GM18520 (cell line): ENCODE results near the gene TCFL5.

Source experiments
- ATAC-seq: cut with Tn5 transposase; IDR thresholded peaks from one replicate; pipeline ENCODE4 v1.9.1; 2021; ENCODE audit not compliant: unreplicated experiment

Gene TCFL5

GRCh38 chr20:62861726-62862336 lies at the start of gene TCFL5:
TSS of gene TCFL5 (minus strand) at chr20:62861822. CDS start at chr20:62861670, 152 bp downstream.
- no peak for ATAC-seq

GRCh38 chr20:62910777-62911497 lies 49.3 kb upstream of the TCFL5 start:
- ATAC-seq = no peak

DNA sequence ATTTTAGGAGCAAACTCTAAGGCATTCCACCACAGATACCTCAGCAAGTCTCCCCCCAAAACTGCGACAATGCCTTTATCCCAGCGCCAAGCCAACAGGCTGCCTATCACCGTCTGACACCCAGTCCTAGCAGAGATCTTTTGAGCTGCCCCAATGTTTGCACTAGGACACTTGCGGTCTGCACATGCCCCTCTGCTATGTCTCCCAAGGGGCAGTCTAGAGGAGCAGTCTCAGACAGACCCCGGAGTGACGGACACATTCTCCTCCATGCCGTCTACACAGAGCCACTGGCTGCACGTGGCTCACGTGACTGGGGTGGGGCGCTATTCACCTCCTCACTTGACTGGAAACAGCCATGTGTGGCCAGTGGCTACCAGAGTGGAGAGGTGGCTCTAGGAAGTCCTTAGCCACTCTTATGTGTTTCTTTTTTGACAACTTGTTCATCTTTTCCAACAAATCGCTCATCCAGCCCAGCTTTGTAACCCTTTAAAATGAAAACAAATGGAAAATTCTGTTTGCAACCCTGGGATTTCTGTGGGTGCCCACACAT lies 48.7 kb upstream of the TCFL5 start:
- no peak for ATAC-seq

DNA sequence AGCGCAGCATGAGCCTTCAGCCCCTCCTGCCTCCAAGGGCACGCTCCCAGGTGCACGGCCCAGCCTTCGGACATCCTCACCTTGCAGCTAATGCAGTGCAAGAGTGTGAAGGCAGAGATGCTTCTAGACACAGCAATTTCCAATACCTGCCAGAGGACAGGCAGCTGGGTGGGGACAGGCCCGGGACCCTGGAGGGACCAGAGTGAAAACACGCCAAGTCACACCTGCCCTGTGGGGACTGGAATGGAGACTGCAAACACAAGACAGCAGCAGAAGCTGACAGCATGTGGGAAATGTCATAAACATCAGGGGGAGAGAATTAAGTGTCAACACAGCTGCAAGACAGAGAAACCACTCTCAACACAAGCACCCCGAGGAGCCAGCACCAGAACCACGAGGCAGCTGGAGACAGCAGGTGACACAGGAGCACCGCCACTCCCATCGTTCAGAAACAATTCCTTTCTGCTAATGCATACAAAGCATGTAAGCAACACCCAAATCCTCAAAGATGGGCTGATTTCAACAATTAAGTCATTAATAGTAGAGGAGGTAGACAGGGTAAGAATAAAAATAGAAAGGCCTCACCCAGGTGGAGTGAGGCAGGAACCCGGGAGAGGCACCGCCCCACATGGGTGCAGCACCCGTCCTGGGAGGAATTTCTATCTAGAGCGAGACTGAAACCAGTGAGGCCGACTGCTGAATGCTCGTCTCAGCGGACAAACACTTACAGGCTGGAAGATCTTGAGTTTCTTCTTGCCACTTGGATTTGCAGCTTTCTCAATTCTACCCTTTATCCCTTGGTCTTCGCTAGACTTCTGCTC lies 47.6 kb upstream of the TCFL5 start:
- no peak for ATAC-seq

DNA sequence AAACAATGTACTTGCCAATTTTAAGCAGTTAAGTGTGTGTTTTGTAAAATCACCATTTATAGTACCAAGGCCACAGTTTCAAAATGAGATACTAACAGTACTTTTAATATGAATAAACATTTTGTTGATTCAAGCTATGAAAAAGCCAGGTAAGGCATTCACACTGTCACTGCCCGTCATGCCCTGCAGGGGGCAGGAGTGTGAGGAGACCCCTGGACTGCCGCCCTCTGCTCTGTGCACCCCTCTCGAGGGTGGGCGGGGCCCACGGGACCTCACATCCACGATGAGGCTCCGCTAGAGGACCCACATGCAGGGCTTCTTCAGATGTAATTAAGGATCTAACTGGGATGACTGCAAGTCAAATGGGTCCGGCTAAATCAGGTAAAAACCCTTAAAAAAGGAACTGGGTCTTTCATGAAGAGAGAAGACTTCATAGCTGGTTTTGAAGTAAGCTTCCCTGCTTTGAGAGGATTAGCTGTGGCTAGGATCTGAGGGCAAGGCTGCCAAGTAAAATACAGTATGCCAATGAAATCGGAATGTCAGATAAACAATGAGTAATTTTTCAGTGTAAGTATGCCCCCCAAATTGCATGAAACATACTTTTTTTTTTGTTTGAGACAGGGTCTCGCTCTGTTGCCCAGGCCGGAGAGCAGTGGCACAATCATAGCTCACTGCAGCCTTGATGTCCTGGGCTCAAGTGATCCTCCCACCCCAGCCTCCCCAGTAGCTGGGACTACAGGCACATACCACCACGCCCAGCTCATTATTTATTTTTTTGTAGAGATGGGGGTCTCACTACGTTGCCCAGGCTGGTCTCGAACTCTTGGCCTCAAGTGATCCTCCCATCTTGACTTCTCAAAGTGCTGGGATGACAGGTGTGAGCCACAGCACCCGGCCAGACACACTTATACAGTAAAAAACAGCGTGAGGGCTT lies 46.0 kb upstream of the TCFL5 start:
- ATAC-seq = no peak

- no peak for ATAC-seq
Measured at GRCh38 chr20:62906647-62907375, 45.2 kb upstream of the TCFL5 start.

GRCh38 chr20:62906209-62906608 lies 44.6 kb upstream of the TCFL5 start:
- ATAC-seq = no peak

GRCh38 chr20:62905536-62906117 lies 44.0 kb upstream of the TCFL5 start:
- ATAC-seq = no peak

DNA sequence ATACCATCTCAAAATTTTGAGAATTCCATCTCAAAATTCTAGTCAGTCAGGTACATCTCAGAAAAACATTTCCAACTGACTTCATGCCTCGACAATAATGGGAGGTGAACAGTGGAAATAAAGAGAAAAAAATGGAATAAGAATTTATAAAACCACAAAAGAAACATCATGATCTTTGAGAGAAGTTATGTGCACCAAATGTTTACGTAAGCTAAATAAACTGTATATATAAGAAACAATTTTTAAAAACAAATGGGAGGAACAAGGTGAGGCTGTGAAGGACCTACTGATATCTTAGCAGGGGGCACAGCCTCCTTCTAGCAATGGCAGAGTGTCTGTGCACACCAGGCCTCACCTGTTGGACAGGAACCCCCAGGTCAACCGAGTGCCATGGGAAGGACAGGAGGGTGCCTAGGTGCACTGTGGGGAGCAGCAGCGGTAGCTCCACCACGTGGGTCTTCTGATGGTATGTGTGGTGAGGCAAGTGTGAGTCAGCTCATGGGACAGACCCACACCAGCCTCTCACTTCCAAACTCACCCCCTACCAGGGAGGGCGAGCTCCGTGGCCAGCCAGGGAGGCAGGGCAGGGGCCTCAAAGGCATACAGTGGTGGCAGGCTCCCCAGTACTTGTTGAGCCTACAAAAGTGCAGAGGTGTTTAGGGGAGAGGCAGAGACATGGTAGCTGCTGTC lies 41.4 kb upstream of the TCFL5 start:
- ATAC-seq = no peak

DNA sequence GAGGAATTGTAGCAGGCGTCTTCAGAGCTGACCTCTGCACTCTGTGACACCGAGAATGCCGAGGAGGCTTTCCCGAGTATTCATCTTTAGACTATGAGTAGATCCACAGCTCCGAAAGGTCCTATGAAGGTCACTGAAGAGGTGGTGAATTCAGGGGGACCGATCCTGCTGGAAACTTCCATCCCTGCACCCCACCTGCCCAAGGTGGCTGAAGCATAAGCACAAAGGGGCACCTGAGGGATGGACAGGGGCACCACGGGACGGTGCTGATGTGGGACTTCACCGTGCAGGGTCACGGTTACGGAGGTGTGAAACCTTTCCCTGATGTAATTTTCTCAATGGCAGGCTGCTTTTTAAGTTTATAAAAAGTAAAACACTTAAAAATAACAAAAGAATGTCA lies 40.3 kb upstream of the TCFL5 start:
- no peak for ATAC-seq

DNA sequence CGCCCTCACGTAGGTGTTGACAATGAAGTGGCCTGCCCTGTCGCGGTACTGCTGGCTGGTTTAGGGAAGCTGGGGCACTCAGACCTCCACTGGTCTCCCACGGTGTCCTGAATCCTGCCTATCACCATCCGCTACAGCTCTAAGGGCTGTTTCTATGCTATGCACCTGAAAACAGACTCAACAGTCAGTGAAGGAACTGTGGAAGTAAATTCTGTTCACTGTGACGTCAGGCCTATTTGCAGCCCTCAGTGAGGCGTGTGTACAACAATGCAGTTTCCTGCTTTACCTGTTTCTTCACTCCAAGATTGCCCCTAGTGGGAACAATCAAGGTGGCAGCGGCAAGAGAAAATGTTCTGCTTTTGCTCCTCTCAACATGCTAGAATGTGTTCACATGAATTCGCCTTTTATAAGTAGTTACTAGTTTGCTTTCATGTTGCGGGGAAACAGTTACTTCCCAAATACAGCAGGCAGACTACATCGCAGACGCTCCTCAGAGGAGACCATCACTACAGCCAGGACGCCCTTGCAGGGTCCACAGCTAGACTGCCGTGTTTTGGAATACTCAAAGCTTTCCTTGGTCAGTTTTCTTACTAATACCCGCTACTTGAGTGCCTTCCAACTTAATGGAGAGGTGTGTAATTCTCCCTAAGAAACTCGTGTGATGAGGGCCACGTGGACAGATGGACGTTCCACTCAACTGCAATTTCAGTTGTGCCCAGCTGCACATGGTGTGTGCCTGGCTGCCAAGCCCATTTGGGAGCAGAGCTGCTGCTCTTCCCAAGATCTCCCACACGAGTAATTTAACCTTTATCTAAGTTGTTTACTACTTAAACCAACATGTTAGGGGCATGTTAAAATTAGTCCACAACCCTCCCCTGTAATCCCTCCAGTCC lies 39.3 kb upstream of the TCFL5 start:
- no peak for ATAC-seq

DNA sequence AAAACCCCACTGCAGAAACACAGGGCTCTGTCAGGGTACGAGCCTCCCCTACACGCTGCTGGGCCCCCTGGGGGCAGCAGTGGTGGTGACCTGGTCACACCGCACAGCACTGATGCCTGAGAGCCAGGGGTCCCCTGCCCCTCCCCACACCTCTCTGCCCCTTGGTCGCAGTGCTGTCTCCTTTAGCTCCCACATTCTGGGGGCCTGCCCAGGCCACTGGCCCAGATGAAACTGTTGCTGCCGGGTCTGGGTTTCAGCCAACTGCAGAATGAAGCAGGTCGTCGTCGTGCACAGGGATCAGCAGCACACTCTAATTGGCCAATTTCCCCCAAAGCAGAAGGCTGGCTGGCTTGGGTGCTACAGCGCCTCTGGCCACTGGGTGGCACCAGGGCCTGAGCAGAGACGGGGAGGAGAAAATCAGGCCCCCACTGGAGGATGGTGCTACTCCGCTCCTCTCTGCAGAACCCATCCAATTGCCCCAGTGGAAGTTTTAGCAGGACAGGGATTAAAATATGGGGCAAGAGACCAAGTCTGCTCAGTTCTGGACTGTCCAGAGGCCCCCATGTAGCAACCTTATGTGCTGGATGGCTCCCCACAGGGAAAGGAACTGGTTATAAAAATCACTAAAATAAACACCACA lies 38.5 kb upstream of the TCFL5 start:
- no peak for ATAC-seq

GRCh38 chr20:62899633-62900051 lies 38.0 kb upstream of the TCFL5 start:
- no peak for ATAC-seq

GRCh38 chr20:62898970-62899632 lies 37.5 kb upstream of the TCFL5 start:
- ATAC-seq = no peak

DNA sequence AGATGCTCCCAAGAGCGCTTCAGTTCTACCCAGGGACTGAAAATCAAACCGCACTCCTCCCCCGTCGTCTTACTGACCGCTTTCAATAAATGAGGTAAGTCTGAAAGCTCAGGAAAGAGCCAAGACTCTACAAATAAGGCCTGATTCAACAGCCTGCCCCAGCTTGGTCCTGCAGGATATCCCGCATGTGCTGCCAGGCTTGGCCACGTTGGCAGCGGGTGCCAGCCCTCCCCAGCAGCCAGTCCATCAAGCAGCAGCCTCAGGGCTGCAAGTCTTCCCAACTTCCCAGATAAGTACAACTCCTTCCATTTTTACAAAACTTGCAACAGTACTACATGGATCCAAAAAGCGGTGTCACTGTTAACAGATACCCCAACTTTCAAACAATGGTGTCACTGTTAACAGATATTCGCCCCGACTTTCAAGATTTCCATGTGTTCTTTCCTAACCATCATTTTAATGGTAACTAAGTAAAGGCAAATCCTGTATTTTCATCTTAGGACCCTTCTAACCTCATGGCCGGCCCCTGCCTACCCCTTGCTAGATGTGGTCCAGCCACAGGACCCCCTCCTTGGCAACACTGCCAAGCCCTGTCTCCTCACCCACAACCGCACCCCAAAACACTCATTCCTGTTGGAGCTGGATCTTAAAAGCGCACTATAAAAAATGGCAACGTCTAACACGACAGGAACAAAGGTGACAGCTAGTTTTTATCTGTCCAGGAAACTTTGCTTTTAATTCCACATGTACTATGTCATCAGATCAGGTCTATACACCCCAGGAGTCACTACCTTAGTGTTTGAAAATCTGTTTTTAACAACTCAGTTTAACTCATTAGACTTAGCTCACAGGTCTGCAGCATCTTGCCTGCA lies 36.7 kb upstream of the TCFL5 start:
- no peak for ATAC-seq

- ATAC-seq = no peak
Measured at GRCh38 chr20:62897666-62898065, 36.0 kb upstream of the TCFL5 start.
